ENCODE data around the gene IRF7.

Gene IRF7

GRCh38 chr11:611001-611996, 4.5 kb downstream of the IRF7 start:
- Histone ChIP-seq H3K9me3 (replicated peaks; ENCODE audit: low read length) (no peaks in the 10 kb centered on the region), H3K27me3 (ENCODE audit: control insufficient read depth, insufficient read depth, low read length) (no peaks in the 10 kb centered on the region), H3K36me3 (ENCODE audit: insufficient read depth, low read length) (peaks cover 64% of the 10 kb centered on the region), H3K9ac (ENCODE audit: low read depth, low read length) (no peak overlapping the region), H3K4me3 (ENCODE audit: low read length) (no peak overlapping the region), H3K4me2 (ENCODE audit: low read length) (no peak overlapping the region), H3K4me1 (ENCODE audit: control insufficient read depth, insufficient read depth, low read length) (peaks cover 27% of the 10 kb centered on the region)

- no peaks in the 10 kb centered on the region for H3K27me3 ChIP-seq (ENCODE audit: control insufficient read depth, insufficient read depth, low read length)
- H3K9ac ChIP-seq (ENCODE audit: low read depth, low read length), result no peak overlapping the region
- no peaks in the 10 kb centered on the region for H3K9me3 ChIP-seq (replicated peaks; ENCODE audit: low read length)
- H3K4me2 ChIP-seq (ENCODE audit: low read length), result no peak overlapping the region
- H3K36me3 ChIP-seq (ENCODE audit: insufficient read depth, low read length), result peaks cover 73% of the 10 kb centered on the region
- no peak overlapping the region for H3K4me3 ChIP-seq (ENCODE audit: low read length)
- peaks cover 27% of the 10 kb centered on the region for H3K4me1 ChIP-seq (ENCODE audit: control insufficient read depth, insufficient read depth, low read length)
Measured at GRCh38 chr11:610146-610801, 5.5 kb downstream of the IRF7 start.

- Histone ChIP-seq H3K36me3 (ENCODE audit: insufficient read depth, low read length) (peaks cover 82% of the 10 kb centered on the region), H3K4me3 (ENCODE audit: low read length) (no peak overlapping the region), H3K27me3 (ENCODE audit: control insufficient read depth, insufficient read depth, low read length) (no peaks in the 10 kb centered on the region), H3K9me3 (replicated peaks; ENCODE audit: low read length) (no peaks in the 10 kb centered on the region), H3K9ac (ENCODE audit: low read depth, low read length) (no peak overlapping the region), H3K4me2 (ENCODE audit: low read length) (no peak overlapping the region), H3K4me1 (ENCODE audit: control insufficient read depth, insufficient read depth, low read length) (peaks cover 18% of the 10 kb centered on the region)
Measured at GRCh38 chr11:609341-609811, 6.4 kb downstream of the IRF7 start.

GRCh38 chr11:608791-609251, 6.9 kb downstream of the IRF7 start:
- Histone ChIP-seq H3K9me3 (replicated peaks; ENCODE audit: low read length) (no peaks in the 10 kb centered on the region), H3K4me1 (ENCODE audit: control insufficient read depth, insufficient read depth, low read length) (peaks cover 18% of the 10 kb centered on the region), H3K36me3 (ENCODE audit: insufficient read depth, low read length) (peaks cover 88% of the 10 kb centered on the region), H3K9ac (ENCODE audit: low read depth, low read length) (no peak overlapping the region), H3K4me2 (ENCODE audit: low read length) (no peak overlapping the region), H3K27me3 (ENCODE audit: control insufficient read depth, insufficient read depth, low read length) (no peaks in the 10 kb centered on the region), H3K4me3 (ENCODE audit: low read length) (no peak overlapping the region)

- Histone ChIP-seq H3K9ac (ENCODE audit: low read depth, low read length) (no peak overlapping the region), H3K27me3 (ENCODE audit: control insufficient read depth, insufficient read depth, low read length) (no peaks in the 10 kb centered on the region), H3K36me3 (ENCODE audit: insufficient read depth, low read length) (peaks cover 91% of the 10 kb centered on the region), H3K4me2 (ENCODE audit: low read length) (no peak overlapping the region), H3K9me3 (replicated peaks; ENCODE audit: low read length) (no peaks in the 10 kb centered on the region), H3K4me3 (ENCODE audit: low read length) (no peak overlapping the region), H3K4me1 (ENCODE audit: control insufficient read depth, insufficient read depth, low read length) (peaks cover 18% of the 10 kb centered on the region)
Measured at GRCh38 chr11:607971-608659, 7.6 kb downstream of the IRF7 start.

- Histone ChIP-seq H3K36me3 (ENCODE audit: insufficient read depth, low read length) (peaks cover 87% of the 10 kb centered on the region), H3K9ac (ENCODE audit: low read depth, low read length) (no peak overlapping the region), H3K4me3 (ENCODE audit: low read length) (no peak overlapping the region)
Measured at GRCh38 chr11:607020-607780, 8.6 kb downstream of the IRF7 start.

GRCh38 chr11:606245-606644, 9.5 kb downstream of the IRF7 start:
- Histone ChIP-seq H3K4me1 (ENCODE audit: control insufficient read depth, insufficient read depth, low read length) (peaks cover 10% of the 10 kb centered on the region), H3K27me3 (ENCODE audit: control insufficient read depth, insufficient read depth, low read length) (no peaks in the 10 kb centered on the region), H3K9ac (ENCODE audit: low read depth, low read length) (no peak overlapping the region), H3K4me2 (ENCODE audit: low read length) (no peak overlapping the region), H3K9me3 (replicated peaks; ENCODE audit: low read length) (no peaks in the 10 kb centered on the region), H3K4me3 (ENCODE audit: low read length) (no peak overlapping the region), H3K36me3 (ENCODE audit: insufficient read depth, low read length) (peaks cover 89% of the 10 kb centered on the region)

More at GRCh38 chr11:607020-607780, 8.6 kb downstream of the IRF7 start:
- Histone ChIP-seq H3K4me2 (ENCODE audit: low read length) (no peak overlapping the region), H3K4me1 (ENCODE audit: control insufficient read depth, insufficient read depth, low read length) (peaks cover 14% of the 10 kb centered on the region), H3K27me3 (ENCODE audit: control insufficient read depth, insufficient read depth, low read length) (no peaks in the 10 kb centered on the region), H3K9me3 (replicated peaks; ENCODE audit: low read length) (no peaks in the 10 kb centered on the region)

- no peaks in the 10 kb centered on the region for H3K27me3 ChIP-seq (ENCODE audit: control insufficient read depth, insufficient read depth, low read length)
- H3K9me3 ChIP-seq (replicated peaks; ENCODE audit: low read length), result no peaks in the 10 kb centered on the region
- no peak overlapping the region for H3K4me3 ChIP-seq (ENCODE audit: low read length)
- no peak overlapping the region for H3K9ac ChIP-seq (ENCODE audit: low read depth, low read length)
- H3K4me1 ChIP-seq (ENCODE audit: control insufficient read depth, insufficient read depth, low read length), result peaks cover 10% of the 10 kb centered on the region
- peaks cover 85% of the 10 kb centered on the region for H3K36me3 ChIP-seq (ENCODE audit: insufficient read depth, low read length)
- H3K4me2 ChIP-seq (ENCODE audit: low read length), result no peak overlapping the region
Measured at GRCh38 chr11:605286-606129, 10.2 kb downstream of the IRF7 start.

GRCh38 chr11:603154-603553, 12.6 kb downstream of the IRF7 start:
- H3K27me3 ChIP-seq (ENCODE audit: control insufficient read depth, insufficient read depth, low read length), result no peaks in the 10 kb centered on the region
- no peak overlapping the region for H3K9ac ChIP-seq (ENCODE audit: low read depth, low read length)
- peaks cover 10% of the 10 kb centered on the region for H3K4me1 ChIP-seq (ENCODE audit: control insufficient read depth, insufficient read depth, low read length)
- H3K4me3 ChIP-seq (ENCODE audit: low read length), result no peak overlapping the region
- no peaks in the 10 kb centered on the region for H3K9me3 ChIP-seq (replicated peaks; ENCODE audit: low read length)
- H3K4me2 ChIP-seq (ENCODE audit: low read length), result no peak overlapping the region
- H3K36me3 ChIP-seq (ENCODE audit: insufficient read depth, low read length), result peaks cover 84% of the 10 kb centered on the region

- Histone ChIP-seq H3K4me3 (ENCODE audit: low read length) (no peak overlapping the region), H3K9ac (ENCODE audit: low read depth, low read length) (no peak overlapping the region), H3K4me2 (ENCODE audit: low read length) (no peak overlapping the region), H3K4me1 (ENCODE audit: control insufficient read depth, insufficient read depth, low read length) (peaks cover 10% of the 10 kb centered on the region), H3K36me3 (ENCODE audit: insufficient read depth, low read length) (peaks cover 82% of the 10 kb centered on the region), H3K9me3 (replicated peaks; ENCODE audit: low read length) (no peaks in the 10 kb centered on the region), H3K27me3 (ENCODE audit: control insufficient read depth, insufficient read depth, low read length) (no peaks in the 10 kb centered on the region)
Measured at GRCh38 chr11:601573-602245, 14.0 kb downstream of the IRF7 start.

Measured in skeletal muscle satellite cell (primary cell).